Sigmoid colon (tissue), 7 donors: Measurements from ENCODE around the gene TNS2. TPM values are rescaled to one million over a fixed set of nuclear protein-coding genes. Genes with fewer than 3 reads are reported as not detected.

Experiments used
- DNase-seq: peaks from one replicate; pipeline ENCODE4 v3.0.0-alpha.2; 2019
- H3K27ac ChIP-seq, 4 donors: fragments of 200-600 bp; sonication (generic); one replicate each; pipeline ENCODE4 v1.5.1; 2016 to 2019; ENCODE audit warnings: mild to moderate bottlenecking in 1 of 4
- H3K27me3 ChIP-seq, 3 donors: fragments of 200-600 bp; sonication (generic); one replicate each; pipeline ENCODE4 v1.5.1; 2019; ENCODE audit warnings: mild to moderate bottlenecking in 1 of 3
- H3K36me3 ChIP-seq, 4 donors: fragments of 200-600 bp; sonication (generic); one replicate each; pipeline ENCODE4 v1.5.1; 2016 to 2019
- H3K4me1 ChIP-seq, 4 donors: fragments of 200-600 bp; sonication (generic); one replicate each; pipeline ENCODE4 v1.5.1; 2017 to 2019
- H3K4me3 ChIP-seq, 4 donors: fragments of 200-600 bp; sonication (generic); one replicate each; pipeline ENCODE4 v1.5.1; 2017 to 2019; ENCODE audit warnings: mild to moderate bottlenecking in 2 of 4, moderate library complexity in 1 of 4
- H3K9me3 ChIP-seq, 4 donors: fragments of 200-600 bp in 3 of 4; sonication (generic) in 3 of 4; one replicate each; pipeline versions ENCODE4 v1.5.1 to v1.6.1; 2013 to 2019
- EP300 ChIP-seq, 4 donors: sonication (generic); formaldehyde crosslinking; IDR thresholded peaks; one replicate each; pipeline ENCODE4 v1.6.1; 2017; ENCODE audit warnings: antibody characterized with exemption in 4 of 4
- POLR2A ChIP-seq, 2 donors: fragments of 450-650 bp; IDR thresholded peaks; one replicate each; pipeline ENCODE4 v1.6.1; 2016; ENCODE audit warnings: antibody characterized with exemption in 2 of 2, mild to moderate bottlenecking in 2 of 2, moderate library complexity in 2 of 2
- POLR2AphosphoS5 ChIP-seq, 4 donors: sonication (generic); formaldehyde crosslinking; IDR thresholded peaks; one replicate each; pipeline ENCODE4 v1.6.1; 2017; ENCODE audit warnings: antibody characterized with exemption in 4 of 4
- WGBS, 2 donors: extraction: QIAGEN DNeasy Blood & Tissue Kit; methylation state at CpG; one replicate each; pipeline ENCODE4 v1.1.7; 2013; 5-methylcytosine and 5-hydroxymethylcytosine counted together
- intact Hi-C: fragments of 100-400 bp; cut with DNase I; formaldehyde crosslinking; loops from one replicate; pipeline ENCODE4 v1.15.1; 2023
- polyA plus RNA-seq, 3 donors: library from polyadenylated mRNA; stranded (reverse); fragments of 200-250 nt; gene quantifications; one replicate each; pipeline ENCODE4 v1.2.3, GENCODE V29; 2013
- total RNA-seq, 4 donors: library from RNA; depleted of rRNA; stranded (reverse); fragments of >200 nt; gene quantifications; one replicate each; pipeline ENCODE4 v1.1.0, GENCODE V29; 2016
- TF ChIP-seq, protein P1 (sequence below), 4 experiments: fragments of 450-650 bp in 3 of 4; fragments of 200-600 bp in 1 of 4; IDR thresholded peaks; one replicate each; pipeline ENCODE4 v1.5.1; 2016 to 2019; ENCODE audit warnings: antibody characterized with exemption in 4 of 4, mild to moderate bottlenecking in 3 of 4, moderate library complexity in 2 of 4
- donor health status: healthy with polysubstance abuse.
- donor health status: Bipolar disorder and iron deficiency.
- donor health status: healthy.

The TNS2 gene
- total and polyA plus RNA-seq, 7 donors = 12.5 to 117 (median 109) TPM

DNA sequence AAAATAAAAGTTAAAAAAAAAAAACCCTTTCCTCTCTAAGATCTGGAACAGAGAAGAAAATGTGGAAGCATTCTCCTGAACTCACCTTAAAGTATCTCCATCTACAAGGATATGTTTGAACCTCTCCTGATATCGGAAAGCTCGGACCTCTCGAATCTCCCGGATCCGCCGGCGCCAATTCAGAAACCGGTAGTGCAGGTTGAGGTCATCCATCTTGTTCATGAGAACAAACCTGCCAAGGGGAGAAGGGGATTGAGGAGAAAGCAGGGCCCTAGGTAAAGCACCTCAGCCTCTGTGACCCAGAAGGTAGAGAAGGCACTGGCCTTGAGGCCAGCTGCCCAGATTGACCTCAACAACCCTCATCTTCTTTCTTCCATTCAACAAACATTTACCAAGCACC is 27.2 kb downstream of the TNS2 start:
- Histone ChIP-seq H3K27ac (no peak overlapping the region), H3K4me1 (peaks cover 0 to 58% (median 53%) of the 10 kb centered on the region in 4 donors)

DNA sequence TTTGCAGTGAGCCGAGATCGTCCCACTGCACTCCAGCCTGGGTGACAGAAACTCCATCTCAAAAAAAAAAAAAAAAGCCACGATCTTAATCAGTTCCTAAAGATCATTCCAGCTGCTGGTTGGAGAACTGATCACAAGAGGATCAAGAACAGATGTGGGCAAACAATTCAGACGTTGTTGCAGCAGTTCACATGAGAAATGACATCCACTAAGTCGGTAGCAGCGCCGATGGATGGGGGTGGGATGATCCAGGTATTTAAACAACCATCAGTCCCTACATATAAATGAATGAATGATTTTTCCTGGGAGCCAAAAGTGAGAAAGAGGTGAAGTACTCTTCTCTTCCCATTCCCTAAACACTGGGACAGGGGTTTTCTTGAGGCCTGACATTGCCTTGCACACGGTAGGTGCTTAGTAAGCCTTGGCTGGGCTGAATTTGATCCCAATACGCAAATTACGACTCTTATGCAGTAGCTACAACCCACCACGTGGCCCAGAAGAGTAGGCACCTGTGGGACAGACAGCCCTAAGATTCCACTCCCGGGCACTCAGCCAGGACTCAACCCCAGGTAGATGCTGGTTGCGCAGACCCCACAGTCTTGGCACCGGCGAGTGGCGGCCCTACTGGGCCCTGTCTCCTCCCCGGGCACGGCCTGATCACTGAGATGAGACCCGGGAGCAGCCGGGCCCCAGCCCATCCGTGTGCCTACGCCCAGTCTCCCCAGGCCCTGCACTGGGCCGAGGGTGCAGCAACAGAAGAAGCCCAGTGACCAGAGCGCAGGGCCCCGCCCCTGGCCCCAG is 28.8 kb downstream of the TNS2 start:
- H3K9me3 ChIP-seq = no peaks in the 10 kb centered on the region
- H3K4me3 ChIP-seq = peak overlapping the region; percentile 54 to 77 (median 66)
- WGBS, 2 donors = 19 to 23% methylated on average over 25 of the region's 25 CpGs
- H3K27ac ChIP-seq = peak overlapping the region; percentile 93 to 97 (median 95)
- H3K4me1 ChIP-seq = peaks cover 0 to 43% (median 37%) of the 10 kb centered on the region in 4 donors
- no peaks in the 10 kb centered on the region for H3K27me3 ChIP-seq
- H3K36me3 ChIP-seq = peaks cover 4 to 35% (median 16%) of the 10 kb centered on the region in 4 donors
- no peak for TF ChIP-seq POLR2A (IDR thresholded peaks at IDR 0.05)
- no peak for TF ChIP-seq POLR2AphosphoS5 (IDR thresholded peaks at IDR 0.05)
- TF ChIP-seq, protein P1, sequence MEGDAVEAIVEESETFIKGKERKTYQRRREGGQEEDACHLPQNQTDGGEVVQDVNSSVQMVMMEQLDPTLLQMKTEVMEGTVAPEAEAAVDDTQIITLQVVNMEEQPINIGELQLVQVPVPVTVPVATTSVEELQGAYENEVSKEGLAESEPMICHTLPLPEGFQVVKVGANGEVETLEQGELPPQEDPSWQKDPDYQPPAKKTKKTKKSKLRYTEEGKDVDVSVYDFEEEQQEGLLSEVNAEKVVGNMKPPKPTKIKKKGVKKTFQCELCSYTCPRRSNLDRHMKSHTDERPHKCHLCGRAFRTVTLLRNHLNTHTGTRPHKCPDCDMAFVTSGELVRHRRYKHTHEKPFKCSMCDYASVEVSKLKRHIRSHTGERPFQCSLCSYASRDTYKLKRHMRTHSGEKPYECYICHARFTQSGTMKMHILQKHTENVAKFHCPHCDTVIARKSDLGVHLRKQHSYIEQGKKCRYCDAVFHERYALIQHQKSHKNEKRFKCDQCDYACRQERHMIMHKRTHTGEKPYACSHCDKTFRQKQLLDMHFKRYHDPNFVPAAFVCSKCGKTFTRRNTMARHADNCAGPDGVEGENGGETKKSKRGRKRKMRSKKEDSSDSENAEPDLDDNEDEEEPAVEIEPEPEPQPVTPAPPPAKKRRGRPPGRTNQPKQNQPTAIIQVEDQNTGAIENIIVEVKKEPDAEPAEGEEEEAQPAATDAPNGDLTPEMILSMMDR (IDR thresholded peaks at IDR 0.05) = no peak
- TF ChIP-seq EP300 (IDR thresholded peaks at IDR 0.05) = no peak
- DNase-seq = peak; percentile 53
- intact Hi-C loops = loop anchor here (2.0 kb wide), 2 partner anchors 20 to 30 kb away; no protein-coding TSS in a partner anchor

More for the DNA sequence above, 27.2 kb downstream of the TNS2 start:
- no peak for TF ChIP-seq EP300 (IDR thresholded peaks at IDR 0.05)
- TF ChIP-seq POLR2AphosphoS5 (IDR thresholded peaks at IDR 0.05) = no peak
- no peak for TF ChIP-seq POLR2A (IDR thresholded peaks at IDR 0.05)
- TF ChIP-seq, protein P1 (IDR thresholded peaks at IDR 0.05) = no peak
- DNase-seq = peak; percentile 37
- no peaks in the 10 kb centered on the region for H3K9me3 ChIP-seq
- 97% methylated on average over 8 of the region's 8 CpGs for WGBS, 2 donors
- no peaks in the 10 kb centered on the region for H3K27me3 ChIP-seq
- intact Hi-C loops = no loop called here
- H3K4me3 ChIP-seq = no peak overlapping the region
- H3K36me3 ChIP-seq = peaks cover 4 to 43% (median 16%) of the 10 kb centered on the region in 4 donors

DNA sequence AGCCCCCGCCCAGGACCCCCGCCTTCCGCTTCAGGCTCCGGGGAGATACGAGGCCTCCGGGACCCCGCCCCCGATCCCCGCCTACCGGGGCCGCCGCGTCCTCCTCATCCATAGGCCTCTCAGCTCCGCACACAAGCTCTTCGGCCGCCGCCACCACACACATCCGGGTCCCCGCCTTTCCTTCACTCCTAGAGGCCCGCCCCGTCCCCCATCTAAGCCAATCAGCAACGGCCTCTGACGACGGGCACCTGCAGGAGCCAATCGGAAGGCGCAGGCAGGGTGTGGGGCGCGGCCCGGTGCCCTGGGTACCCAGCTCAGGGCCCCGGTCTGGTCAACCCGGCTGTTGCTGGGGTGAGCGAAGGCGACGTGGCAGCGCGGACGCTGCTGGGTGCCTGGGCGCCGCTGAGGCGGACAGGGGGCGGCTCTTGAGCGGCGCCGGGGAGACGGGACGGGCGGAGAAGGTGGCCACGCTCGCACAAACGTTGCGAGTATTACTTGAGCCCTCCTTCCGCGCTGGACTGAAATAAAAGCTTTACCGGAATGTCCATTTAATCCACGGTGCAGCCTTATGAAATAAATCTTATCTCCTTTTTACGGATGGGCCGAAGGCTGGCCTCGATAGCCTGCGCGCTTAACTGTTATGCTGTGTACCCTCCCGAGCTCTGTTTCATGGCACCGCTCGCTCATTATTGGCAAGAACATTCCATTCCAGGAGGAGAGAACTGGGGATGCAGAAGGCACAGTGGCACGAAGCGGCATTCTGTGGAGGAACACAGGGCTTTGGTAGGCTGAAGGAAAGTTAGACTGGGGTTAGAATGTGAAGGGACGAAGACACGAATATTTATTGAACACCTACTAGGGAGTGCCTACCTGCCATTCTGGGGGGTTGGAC is 29.6 kb downstream of the TNS2 start, which contains the start of gene SPRYD3:
Gene SPRYD3 (minus strand): TSS at position 165 of the 892 bp plus-strand sequence. CDS start 57 bp downstream, at position 108.
- no peak for TF ChIP-seq EP300 (IDR thresholded peaks at IDR 0.05)
- peak; percentile 81 to 95 (median 92) for TF ChIP-seq POLR2AphosphoS5 (IDR thresholded peaks at IDR 0.05)
- TF ChIP-seq POLR2A (IDR thresholded peaks at IDR 0.05) = peak; percentile 81 to 90
- TF ChIP-seq, protein P1 (IDR thresholded peaks at IDR 0.05) = no peak
- Histone ChIP-seq H3K27me3 (no peaks in the 10 kb centered on the region), H3K36me3 (peaks cover 4 to 28% (median 15%) of the 10 kb centered on the region in 4 donors), H3K9me3 (no peaks in the 10 kb centered on the region), H3K4me1 (peaks cover 0 to 34% (median 30%) of the 10 kb centered on the region in 4 donors), H3K4me3 (peak within 1 kb of the TSS; percentile 54 to 77 (median 66)), H3K27ac (peak within 1 kb of the TSS; percentile 93 to 97 (median 95))
- intact Hi-C loops = loop anchor here (2.0 kb wide), 2 partner anchors 19 to 31 kb away; no protein-coding TSS in a partner anchor
- WGBS, 2 donors = 1 to 2% methylated on average over 67 of the region's 67 CpGs
- DNase-seq = peak; percentile 99

DNA sequence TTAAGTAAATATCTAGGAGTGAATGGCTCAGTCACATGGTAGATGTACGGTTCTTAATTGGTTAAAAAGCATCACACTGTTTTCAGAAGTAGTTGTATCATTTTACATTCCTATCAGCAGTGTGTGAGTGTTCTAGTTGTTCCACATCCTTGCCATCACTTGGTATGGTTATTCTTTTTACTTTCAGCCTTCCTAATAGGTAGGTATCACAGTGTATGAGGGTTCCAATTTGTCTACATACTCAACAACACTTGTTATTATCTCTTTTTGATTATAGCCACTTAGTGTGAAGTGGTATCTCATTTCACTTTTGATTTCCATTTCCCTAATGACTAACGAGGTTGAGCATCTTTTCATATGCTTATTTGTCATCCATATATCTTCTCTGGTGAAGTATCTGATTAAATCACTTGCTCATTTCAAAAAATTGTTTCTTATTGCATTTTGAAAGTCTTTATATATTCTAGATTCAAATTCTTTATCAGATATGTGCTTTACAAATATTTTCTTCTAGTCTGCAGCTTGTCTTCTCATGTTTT is 32.8 kb downstream of the TNS2 start:
- H3K27ac ChIP-seq = no peak overlapping the region
- no peaks in the 10 kb centered on the region for H3K27me3 ChIP-seq
- no peak for TF ChIP-seq POLR2A (IDR thresholded peaks at IDR 0.05)
- TF ChIP-seq, protein P1 (IDR thresholded peaks at IDR 0.05) = no peak
- no peak for TF ChIP-seq POLR2AphosphoS5 (IDR thresholded peaks at IDR 0.05)
- TF ChIP-seq EP300 (IDR thresholded peaks at IDR 0.05) = no peak
- H3K4me3 ChIP-seq = no peak overlapping the region
- WGBS, 2 donors = 22 to 68% methylated on average over 2 of the region's 2 CpGs
- no peak for DNase-seq
- H3K4me1 ChIP-seq = peaks cover 0 to 28% (median 23%) of the 10 kb centered on the region in 4 donors
- no peaks in the 10 kb centered on the region for H3K9me3 ChIP-seq
- intact Hi-C loops = no loop called here
- H3K36me3 ChIP-seq = no peaks in the 10 kb centered on the region
